RPMI7951 (cell line): ENCODE data around the gene TBCD. TPM values are rescaled to one million over a fixed set of nuclear protein-coding genes. Genes with fewer than 3 reads are reported as not detected.

Experiments
- DNase-seq: peaks from one replicate; pipeline ENCODE4 v3.0.0-alpha.2; 2012; ENCODE audit warnings: low read depth
- total RNA-seq: library from RNA; depleted of rRNA; stranded (reverse); fragments of >200 nt; shearing (Covaris generic); gene quantifications from 2 replicates; pipeline ENCODE4 v1.2.3, GENCODE V29; 2014

The TBCD gene
- total RNA-seq, 1 experiment from 2014 or later, result 18.4 TPM

DNA sequence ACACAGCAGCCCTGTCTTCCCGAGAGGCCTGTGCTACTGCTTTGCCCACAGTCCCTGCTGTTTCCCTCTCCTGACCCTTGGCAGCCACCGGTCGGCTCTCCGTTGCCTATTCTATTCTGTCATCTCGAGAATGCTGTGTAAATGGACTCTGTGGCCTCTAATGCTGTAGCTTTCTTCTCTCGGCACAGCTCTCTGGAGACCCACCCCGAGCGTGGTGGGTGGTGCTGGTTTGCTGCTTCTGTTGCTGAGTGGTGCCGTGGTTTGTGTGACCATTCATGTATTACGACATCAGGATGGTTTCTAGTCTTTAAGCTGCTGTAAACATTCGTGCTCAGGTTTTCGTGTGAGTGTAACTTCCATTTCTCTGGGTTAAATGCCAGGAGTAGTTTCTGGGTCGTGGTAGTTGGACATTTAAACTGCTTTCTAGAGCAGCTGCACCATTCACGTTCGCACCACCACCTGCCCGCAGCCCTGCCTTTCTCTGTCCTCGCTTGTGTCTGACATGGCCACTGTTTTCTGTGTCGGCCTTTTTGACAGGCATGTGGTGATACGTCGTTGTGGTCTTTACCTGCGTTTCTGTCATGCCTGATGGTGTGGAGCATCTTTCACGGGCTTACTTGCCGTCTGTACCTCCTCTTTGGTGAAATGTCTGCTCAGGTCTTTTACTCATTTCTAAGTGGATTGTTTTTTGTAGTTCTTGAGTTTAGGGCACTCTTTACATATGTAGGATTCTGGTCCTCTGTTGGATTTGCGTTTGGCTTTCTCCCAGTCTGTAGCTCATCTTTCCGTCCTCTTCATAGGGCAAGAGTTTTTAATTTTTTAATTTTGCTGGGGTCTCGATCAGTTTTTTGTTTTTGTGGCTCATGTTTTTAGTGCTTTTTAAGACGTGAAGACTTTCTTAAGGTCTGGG, 135.6 kb downstream of the TBCD start:
- no peak for DNase-seq

DNA sequence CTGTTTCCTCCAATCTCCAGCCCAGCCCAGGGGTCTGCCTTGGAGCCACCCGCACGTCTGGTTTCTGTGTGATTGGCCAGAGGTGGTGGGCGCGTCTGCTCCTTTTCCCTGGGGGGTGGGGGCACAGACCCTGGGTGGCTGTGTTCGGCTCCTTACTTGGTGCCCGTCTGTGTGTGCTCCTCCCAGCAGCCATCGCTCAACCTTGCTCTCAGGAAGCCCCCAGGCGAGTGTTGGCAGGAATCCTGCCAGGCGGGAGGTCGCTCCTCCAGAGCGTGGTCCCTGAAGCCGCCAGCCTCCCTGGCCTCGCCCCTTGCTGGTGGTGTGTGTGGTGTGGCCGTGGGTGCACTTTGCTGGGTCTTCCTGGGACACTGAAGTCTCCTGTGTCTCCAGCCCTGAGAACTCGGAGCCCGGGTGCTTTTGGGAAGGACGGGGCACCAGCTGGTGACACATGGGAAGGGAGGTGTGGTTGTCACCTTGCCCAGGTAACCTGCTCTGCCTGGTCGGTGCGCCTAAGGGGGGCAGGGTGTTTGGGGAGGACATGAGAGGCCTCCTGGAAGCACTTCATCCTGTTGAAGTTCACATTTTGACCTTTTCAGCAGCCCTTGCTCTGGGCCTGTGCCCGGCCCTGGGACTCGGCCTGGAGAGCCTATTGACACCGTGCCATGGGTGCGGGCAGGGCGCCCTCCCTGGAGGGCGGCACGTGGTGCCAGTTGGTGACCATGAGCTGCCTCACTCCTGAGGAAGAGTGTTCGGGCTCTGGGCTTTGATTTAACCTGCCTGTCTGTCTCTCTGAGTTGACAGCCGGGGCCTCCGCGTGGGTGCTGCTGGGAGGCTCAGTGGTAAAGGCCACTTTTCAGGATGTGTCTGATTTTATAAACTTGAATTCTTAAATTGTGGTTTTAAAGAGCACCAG, 137.0 kb downstream of the TBCD start:
- DNase-seq, result no peak

DNA sequence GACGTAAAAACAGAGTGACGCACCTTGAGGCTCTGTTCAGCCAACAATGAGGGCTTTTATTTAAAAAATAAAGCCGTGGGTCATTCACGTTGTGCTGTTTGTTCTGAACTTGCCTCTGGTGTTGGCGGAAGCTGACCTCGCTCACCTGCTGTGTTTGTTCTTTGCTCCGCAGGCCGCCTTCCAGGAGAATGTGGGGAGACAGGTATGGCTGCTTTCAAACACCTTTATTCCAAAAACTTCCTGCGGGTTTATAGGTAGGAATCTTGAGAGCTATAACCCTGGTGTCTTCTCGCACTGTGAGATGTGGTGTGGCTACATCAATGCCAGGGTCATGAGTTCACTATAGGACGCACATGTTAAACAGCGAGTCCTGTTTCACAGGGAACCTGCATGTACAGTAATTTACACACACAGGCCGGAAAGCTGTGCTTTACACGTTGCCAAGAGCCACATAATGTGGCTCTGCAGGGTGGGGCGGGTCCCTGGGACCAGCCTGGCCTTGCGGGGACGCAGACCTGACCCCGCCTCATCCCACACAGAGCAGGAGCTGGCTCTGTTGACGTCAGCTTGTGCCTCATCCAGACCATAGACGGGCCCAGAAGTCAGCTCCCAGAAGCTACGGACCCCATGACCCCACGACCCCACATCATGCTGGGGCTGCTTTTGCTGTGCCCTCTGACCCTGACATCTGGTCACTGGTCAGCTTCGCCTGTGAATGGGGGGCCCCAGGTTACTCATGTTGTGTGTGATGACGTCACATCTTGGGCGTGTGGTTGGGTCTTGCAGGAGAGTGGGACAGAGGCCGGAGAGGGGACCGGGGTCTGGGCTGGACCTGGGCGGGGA, 137.9 kb downstream of the TBCD start:
- no peak for DNase-seq

- DNase-seq, result no peak
Measured at GRCh38 chr17:82890339-82890730, 138.5 kb downstream of the TBCD start.

GRCh38 chr17:82890926-82891678, 139.2 kb downstream of the TBCD start:
- DNase-seq, result no peak

DNA sequence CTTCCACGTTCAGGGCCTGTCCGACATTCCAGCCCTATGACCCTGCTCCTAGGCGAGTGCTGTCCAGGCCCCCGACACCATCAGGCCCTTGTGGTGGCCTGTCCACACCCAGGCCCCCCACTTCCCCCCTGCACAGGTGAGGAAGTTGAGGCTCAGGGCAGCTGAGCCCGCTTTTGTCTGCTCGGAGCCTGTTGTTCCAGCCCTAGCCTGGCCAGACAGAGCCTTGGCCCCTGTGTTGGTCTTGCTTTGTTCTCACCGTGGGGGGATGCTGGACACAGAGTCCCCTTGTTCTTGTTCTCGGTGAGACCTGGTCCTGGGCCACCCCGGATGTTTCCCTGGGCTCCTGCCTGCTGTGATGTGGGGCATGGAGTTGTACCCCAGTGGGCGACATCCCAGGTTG, 140.0 kb downstream of the TBCD start:
- no peak for DNase-seq

DNA sequence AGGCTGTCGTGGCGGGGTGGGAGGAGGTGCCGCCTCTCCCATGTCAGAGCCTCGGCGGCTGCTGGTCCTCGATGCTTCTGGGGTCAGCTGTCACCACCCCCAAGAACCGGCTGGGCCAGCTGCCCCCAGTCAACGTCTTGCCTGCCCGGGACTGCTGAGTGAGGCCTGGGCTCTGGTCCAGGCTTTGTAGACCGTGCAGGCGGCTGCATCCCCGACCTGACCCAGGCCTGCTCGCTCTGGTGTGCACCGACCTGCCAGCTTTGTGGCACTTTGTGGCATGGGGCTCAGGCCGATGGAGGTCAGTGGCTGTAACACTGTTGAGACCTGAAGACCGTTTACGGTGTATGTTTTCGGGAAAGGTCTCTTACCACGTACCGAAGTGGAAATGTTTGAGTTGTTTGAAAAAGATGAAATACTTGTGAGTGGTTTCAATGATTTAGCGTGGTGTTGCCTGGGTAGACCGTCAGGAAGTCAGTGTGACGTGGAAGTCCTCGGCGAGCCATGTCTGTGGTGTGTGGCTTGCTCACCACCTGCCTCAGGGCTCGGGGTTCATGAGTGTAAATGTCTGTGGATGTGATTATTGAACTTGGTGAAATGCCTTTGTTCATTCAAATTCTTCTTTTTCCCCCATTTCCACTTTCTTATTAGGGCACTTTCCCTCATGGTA, 141.2 kb downstream of the TBCD start:
- no peak for DNase-seq

DNA sequence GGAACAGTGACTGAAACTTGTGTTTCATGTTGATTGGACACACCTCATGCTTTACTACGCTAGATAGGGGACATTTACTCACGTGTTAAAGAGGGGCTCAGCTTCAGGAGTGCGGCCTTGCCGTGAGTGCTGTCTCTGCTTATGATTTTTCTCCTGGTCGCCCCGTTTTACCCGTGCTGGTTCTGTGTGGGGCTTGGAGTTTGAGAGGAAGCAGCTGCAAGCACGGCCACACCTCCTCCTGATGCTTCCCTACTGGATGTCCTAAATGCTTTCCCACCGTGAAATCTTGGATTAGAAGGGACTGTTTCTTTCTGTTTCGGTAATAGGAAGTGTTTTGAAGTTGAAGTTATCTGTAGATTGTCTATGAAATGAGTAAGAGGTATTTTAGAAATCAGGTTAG, 141.9 kb downstream of the TBCD start:
- DNase-seq, result no peak

GRCh38 chr17:82894389-82894788, 142.5 kb downstream of the TBCD start:
- DNase-seq, result no peak

DNA sequence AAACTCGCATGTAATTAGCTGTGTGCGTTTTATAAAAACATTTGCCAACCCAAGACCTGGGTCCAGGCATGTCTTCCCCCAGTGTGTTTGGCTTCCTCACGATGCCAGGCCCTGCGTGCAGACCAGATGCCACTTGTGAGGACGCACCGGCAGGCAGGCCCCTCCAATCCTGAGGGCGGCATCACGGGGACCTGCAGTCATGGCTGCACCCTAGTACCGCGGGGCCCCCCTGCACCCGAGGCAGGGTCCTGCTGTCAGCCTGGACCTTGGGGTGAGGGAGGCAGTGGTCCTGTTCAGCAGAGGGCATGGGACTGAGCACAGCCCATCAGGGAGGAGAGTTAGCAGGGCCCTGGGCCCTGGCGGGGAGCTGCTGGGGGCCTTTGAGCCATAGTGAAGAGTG, 143.2 kb downstream of the TBCD start:
- no peak for DNase-seq

GRCh38 chr17:82896071-82897000, 144.5 kb downstream of the TBCD start:
- no peak for DNase-seq

DNA sequence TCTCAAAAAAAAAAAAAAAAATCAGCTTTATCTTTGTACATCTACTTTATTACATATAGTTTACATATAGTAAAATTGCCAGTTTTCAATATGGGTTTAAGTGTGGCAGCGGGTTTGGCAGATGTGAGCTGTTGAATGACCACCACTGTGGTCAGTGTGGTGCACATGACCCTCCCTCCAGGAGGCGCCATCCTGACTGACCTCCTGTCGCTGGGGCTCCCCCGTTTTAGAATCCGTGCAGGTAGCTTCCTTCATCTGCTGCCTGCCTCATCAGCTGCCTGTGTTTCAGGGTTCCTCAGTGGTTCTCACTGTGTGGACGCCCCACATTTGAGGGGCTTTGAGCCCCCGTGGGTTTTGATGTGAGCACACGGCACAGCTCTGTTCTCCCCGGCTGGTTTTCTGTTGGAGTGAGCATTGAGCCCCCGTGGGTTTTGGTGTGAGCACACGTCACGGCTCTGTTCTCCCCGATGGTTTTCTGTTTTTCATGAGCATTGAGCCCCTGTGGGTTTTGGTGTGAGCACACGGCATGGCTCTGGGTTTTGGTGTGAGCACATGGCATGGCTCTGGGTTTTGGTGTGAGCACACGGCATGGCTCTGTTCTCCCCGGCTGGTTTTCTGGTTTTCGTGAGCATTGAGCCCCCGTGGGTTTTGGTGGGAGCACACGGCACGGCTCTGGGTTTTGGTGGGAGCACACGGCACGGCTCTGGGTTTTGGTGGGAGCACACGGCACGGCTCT, 145.8 kb downstream of the TBCD start:
- DNase-seq, result no peak

- DNase-seq, result no peak
Measured at GRCh38 chr17:82898976-82899514, 147.2 kb downstream of the TBCD start.

- no peak for DNase-seq
Measured at GRCh38 chr17:82899941-82900340, 148.1 kb downstream of the TBCD start.

GRCh38 chr17:82900741-82901140, 148.9 kb downstream of the TBCD start:
- no peak for DNase-seq

- DNase-seq, result no peak
Measured at GRCh38 chr17:82901356-82901755, 149.5 kb downstream of the TBCD start.

DNA sequence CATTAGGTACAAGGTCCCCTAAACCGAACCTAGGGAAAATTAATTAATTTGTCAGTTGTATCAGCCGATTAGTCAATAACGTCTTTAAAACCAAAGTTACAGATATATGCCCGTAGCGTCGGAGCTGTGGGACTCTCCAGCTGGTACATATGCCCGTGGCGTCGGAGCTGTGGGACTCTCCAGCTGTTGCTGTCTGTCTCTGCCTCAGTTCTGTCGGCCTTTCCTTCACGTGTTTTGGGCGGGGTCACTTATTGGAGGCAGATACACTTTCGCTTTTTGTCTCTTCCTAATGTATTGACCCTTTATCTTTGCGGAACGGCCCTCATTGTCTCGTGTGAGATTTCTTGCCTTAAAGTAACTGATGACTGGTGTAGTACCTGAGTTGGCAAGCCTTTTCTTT, 150.0 kb downstream of the TBCD start:
- DNase-seq, result no peak
